Activated naive CD4-positive, alpha-beta T cell treated with anti-CD3 and anti-CD28 coated beads, Interleukin-2, amount 10 ng/mL, durations not matched to agents 7 days and 5 days (primary cell): ENCODE data around the gene VAPB.
A peak's percentile ranks its signal among the peaks of the same experiment; 100 is the strongest.

Experiments
- CTCF ChIA-PET: fragments of 350-600 bp; sonication (Branson Sonifier 250); formaldehyde crosslinking; loops from one replicate; lab custom pipeline; 2021; ENCODE audit warnings: antibody characterized with exemption; lab: Charles Lee
- DNase-seq: peaks from one replicate; pipeline ENCODE4 v3.0.0-alpha.2; 2020
- H3K27ac Mint-ChIP-seq: one replicate; pipeline ENCODE4 v1.8.0; 2021; ENCODE audit warnings: mild to moderate bottlenecking, moderate library complexity, mixed read lengths
- H3K27me3 Mint-ChIP-seq: one replicate; pipeline ENCODE4 v1.8.0; 2021; ENCODE audit warnings: mild to moderate bottlenecking, mixed read lengths
- H3K36me3 Mint-ChIP-seq: one replicate; pipeline ENCODE4 v1.8.0; 2021; ENCODE audit warnings: mixed read lengths
- H3K4me1 Mint-ChIP-seq: one replicate; pipeline ENCODE4 v1.8.0; 2021; ENCODE audit warnings: mixed read lengths
- H3K4me3 Mint-ChIP-seq: one replicate; pipeline ENCODE4 v1.8.0; 2021; ENCODE audit warnings: mild to moderate bottlenecking, moderate library complexity, mixed read lengths
- H3K9me3 Mint-ChIP-seq: one replicate; pipeline ENCODE4 v1.8.0; 2021; ENCODE audit warnings: mixed read lengths

VAPB gene

GRCh38 chr20:58390659-58391035 lies 1.6 kb downstream of the VAPB start:
- no peaks in the 10 kb centered on the region for H3K9me3 Mint-ChIP-seq
- peak overlapping the region; percentile 87 for H3K4me3 Mint-ChIP-seq
- H3K4me1 Mint-ChIP-seq: peaks cover 53% of the 10 kb centered on the region
- no peak for DNase-seq
- CTCF ChIA-PET: no interaction called here
- peak overlapping the region; percentile 91 for H3K27ac Mint-ChIP-seq
- H3K27me3 Mint-ChIP-seq: peaks cover 7% of the 10 kb centered on the region
- peaks cover 36% of the 10 kb centered on the region for H3K36me3 Mint-ChIP-seq

GRCh38 chr20:58392286-58392685 lies 3.3 kb downstream of the VAPB start:
- Mint-ChIP-seq H3K9me3 (no peaks in the 10 kb centered on the region), H3K4me3 (no peak overlapping the region), H3K4me1 (peaks cover 65% of the 10 kb centered on the region), H3K36me3 (peaks cover 43% of the 10 kb centered on the region), H3K27ac (no peak overlapping the region), H3K27me3 (peaks cover under 1% of the 10 kb centered on the region)
- CTCF ChIA-PET: no interaction called here
- DNase-seq: no peak

GRCh38 chr20:58393299-58393698 lies 4.3 kb downstream of the VAPB start:
- DNase-seq: no peak
- H3K27me3 Mint-ChIP-seq: no peaks in the 10 kb centered on the region
- peaks cover 44% of the 10 kb centered on the region for H3K36me3 Mint-ChIP-seq
- peak overlapping the region; percentile 1 for H3K27ac Mint-ChIP-seq
- no peaks in the 10 kb centered on the region for H3K9me3 Mint-ChIP-seq
- peaks cover 69% of the 10 kb centered on the region for H3K4me1 Mint-ChIP-seq
- H3K4me3 Mint-ChIP-seq: no peak overlapping the region
- CTCF ChIA-PET: no interaction called here

GRCh38 chr20:58394801-58395200 lies 5.8 kb downstream of the VAPB start:
- H3K4me1 Mint-ChIP-seq: peaks cover 71% of the 10 kb centered on the region
- H3K4me3 Mint-ChIP-seq: no peak overlapping the region
- H3K36me3 Mint-ChIP-seq: peaks cover 50% of the 10 kb centered on the region
- CTCF ChIA-PET: no interaction called here
- H3K27me3 Mint-ChIP-seq: no peaks in the 10 kb centered on the region
- no peak for DNase-seq
- no peaks in the 10 kb centered on the region for H3K9me3 Mint-ChIP-seq
- H3K27ac Mint-ChIP-seq: no peak overlapping the region

- Mint-ChIP-seq H3K4me3 (no peak overlapping the region), H3K27me3 (no peaks in the 10 kb centered on the region), H3K4me1 (peaks cover 69% of the 10 kb centered on the region), H3K36me3 (peaks cover 48% of the 10 kb centered on the region), H3K27ac (no peak overlapping the region), H3K9me3 (no peaks in the 10 kb centered on the region)
- DNase-seq: no peak
- CTCF ChIA-PET: no interaction called here
Measured at GRCh38 chr20:58395604-58396003, 6.6 kb downstream of the VAPB start.

GRCh38 chr20:58397429-58397828 lies 8.4 kb downstream of the VAPB start:
- Mint-ChIP-seq H3K27me3 (no peaks in the 10 kb centered on the region), H3K9me3 (no peaks in the 10 kb centered on the region), H3K4me3 (no peak overlapping the region), H3K4me1 (peaks cover 54% of the 10 kb centered on the region), H3K27ac (no peak overlapping the region), H3K36me3 (peaks cover 33% of the 10 kb centered on the region)
- CTCF ChIA-PET: no interaction called here
- DNase-seq: no peak

GRCh38 chr20:58398254-58398653 lies 9.2 kb downstream of the VAPB start:
- no peak overlapping the region for H3K27ac Mint-ChIP-seq
- no peaks in the 10 kb centered on the region for H3K9me3 Mint-ChIP-seq
- H3K36me3 Mint-ChIP-seq: peaks cover 30% of the 10 kb centered on the region
- CTCF ChIA-PET: no interaction called here
- no peaks in the 10 kb centered on the region for H3K27me3 Mint-ChIP-seq
- no peak for DNase-seq
- H3K4me1 Mint-ChIP-seq: peaks cover 48% of the 10 kb centered on the region
- no peak overlapping the region for H3K4me3 Mint-ChIP-seq

- Mint-ChIP-seq H3K9me3 (no peaks in the 10 kb centered on the region), H3K27me3 (no peaks in the 10 kb centered on the region), H3K4me1 (peaks cover 38% of the 10 kb centered on the region), H3K27ac (no peak overlapping the region), H3K36me3 (peaks cover 26% of the 10 kb centered on the region), H3K4me3 (no peak overlapping the region)
- CTCF ChIA-PET: no interaction called here
- DNase-seq: no peak
Measured at GRCh38 chr20:58399926-58400325, 10.9 kb downstream of the VAPB start.

- Mint-ChIP-seq H3K27ac (no peak overlapping the region), H3K27me3 (no peaks in the 10 kb centered on the region), H3K4me3 (no peak overlapping the region), H3K36me3 (peaks cover 23% of the 10 kb centered on the region), H3K9me3 (no peaks in the 10 kb centered on the region), H3K4me1 (peaks cover 28% of the 10 kb centered on the region)
- no peak for DNase-seq
- CTCF ChIA-PET: no interaction called here
Measured at GRCh38 chr20:58401162-58401561, 12.1 kb downstream of the VAPB start.

- H3K4me3 Mint-ChIP-seq: no peak overlapping the region
- CTCF ChIA-PET: no interaction called here
- H3K27ac Mint-ChIP-seq: no peak overlapping the region
- DNase-seq: no peak
- H3K36me3 Mint-ChIP-seq: peaks cover 19% of the 10 kb centered on the region
- no peaks in the 10 kb centered on the region for H3K9me3 Mint-ChIP-seq
- peaks cover 26% of the 10 kb centered on the region for H3K4me1 Mint-ChIP-seq
- H3K27me3 Mint-ChIP-seq: no peaks in the 10 kb centered on the region
Measured at GRCh38 chr20:58402305-58402704, 13.3 kb downstream of the VAPB start.

- H3K9me3 Mint-ChIP-seq: no peaks in the 10 kb centered on the region
- H3K4me3 Mint-ChIP-seq: no peak overlapping the region
- no peak overlapping the region for H3K27ac Mint-ChIP-seq
- CTCF ChIA-PET: no interaction called here
- peaks cover 21% of the 10 kb centered on the region for H3K36me3 Mint-ChIP-seq
- H3K27me3 Mint-ChIP-seq: no peaks in the 10 kb centered on the region
- H3K4me1 Mint-ChIP-seq: peaks cover 31% of the 10 kb centered on the region
- DNase-seq: no peak
Measured at GRCh38 chr20:58402827-58403226, 13.8 kb downstream of the VAPB start.

- no peaks in the 10 kb centered on the region for H3K9me3 Mint-ChIP-seq
- H3K4me3 Mint-ChIP-seq: no peak overlapping the region
- no peaks in the 10 kb centered on the region for H3K27me3 Mint-ChIP-seq
- DNase-seq: no peak
- no peak overlapping the region for H3K27ac Mint-ChIP-seq
- H3K4me1 Mint-ChIP-seq: peaks cover 31% of the 10 kb centered on the region
- peaks cover 17% of the 10 kb centered on the region for H3K36me3 Mint-ChIP-seq
- CTCF ChIA-PET: no interaction called here
Measured at GRCh38 chr20:58403272-58403671, 14.2 kb downstream of the VAPB start.

GRCh38 chr20:58405504-58406291 lies 16.7 kb downstream of the VAPB start:
- H3K9me3 Mint-ChIP-seq: no peaks in the 10 kb centered on the region
- peaks cover 4% of the 10 kb centered on the region for H3K36me3 Mint-ChIP-seq
- no peaks in the 10 kb centered on the region for H3K27me3 Mint-ChIP-seq
- no peak for DNase-seq
- H3K4me1 Mint-ChIP-seq: peaks cover 38% of the 10 kb centered on the region
- no peak overlapping the region for H3K4me3 Mint-ChIP-seq
- CTCF ChIA-PET: no interaction called here
- no peak overlapping the region for H3K27ac Mint-ChIP-seq

- Mint-ChIP-seq H3K9me3 (no peaks in the 10 kb centered on the region), H3K4me1 (peaks cover 39% of the 10 kb centered on the region), H3K27me3 (no peaks in the 10 kb centered on the region), H3K4me3 (no peak overlapping the region), H3K27ac (no peak overlapping the region), H3K36me3 (peaks cover 4% of the 10 kb centered on the region)
- no peak for DNase-seq
- CTCF ChIA-PET: no interaction called here
Measured at GRCh38 chr20:58406422-58407001, 17.5 kb downstream of the VAPB start.

- Mint-ChIP-seq H3K4me1 (peaks cover 39% of the 10 kb centered on the region), H3K27ac (peak overlapping the region; percentile 89), H3K36me3 (peaks cover 8% of the 10 kb centered on the region), H3K27me3 (no peaks in the 10 kb centered on the region), H3K9me3 (no peaks in the 10 kb centered on the region), H3K4me3 (no peak overlapping the region)
- CTCF ChIA-PET: interaction anchor here (0.6 kb wide), 2 partner anchors 99 to 1049 kb away, joined by 3 read pairs; no protein-coding TSS in a partner anchor
- DNase-seq: no peak
Measured at GRCh38 chr20:58407201-58407873, 18.3 kb downstream of the VAPB start.
